Endothelial cell (in vitro differentiated cells): Measurements from ENCODE around the gene AVEN. TPM values are rescaled to one million over a fixed set of nuclear protein-coding genes. Genes with fewer than 3 reads are reported as not detected.

ENCODE experiments used
- DNase-seq: peaks from one replicate; pipeline ENCODE4 v3.0.0; 2021; ENCODE audit warnings: low spot score
- H3K27ac Mint-ChIP-seq: one replicate; pipeline ENCODE4 v1.8.0; 2021; ENCODE audit warnings: mixed read lengths, inconsistent platforms; ENCODE audit not compliant: unreplicated experiment
- H3K27me3 Mint-ChIP-seq: one replicate; pipeline ENCODE4 v1.8.0; 2021; ENCODE audit warnings: mild to moderate bottlenecking, moderate library complexity, mixed read lengths, inconsistent platforms; ENCODE audit not compliant: unreplicated experiment
- H3K36me3 Mint-ChIP-seq: one replicate; pipeline ENCODE4 v1.8.0; 2021; ENCODE audit warnings: mild to moderate bottlenecking, low read depth, mixed read lengths, inconsistent platforms; ENCODE audit not compliant: unreplicated experiment
- H3K4me1 Mint-ChIP-seq: one replicate; pipeline ENCODE4 v1.8.0; 2021; ENCODE audit warnings: mild to moderate bottlenecking, mixed read lengths, inconsistent platforms; ENCODE audit not compliant: unreplicated experiment
- H3K4me3 Mint-ChIP-seq: one replicate; pipeline ENCODE4 v1.8.0; 2021; ENCODE audit warnings: mild to moderate bottlenecking, mixed read lengths, inconsistent platforms; ENCODE audit not compliant: unreplicated experiment
- H3K9me3 Mint-ChIP-seq: one replicate; pipeline ENCODE4 v1.8.0; 2021; ENCODE audit warnings: mixed read lengths, inconsistent platforms; ENCODE audit not compliant: unreplicated experiment
- total RNA-seq: library from RNA; stranded (reverse); fragmentation: NEBNext Ultra II Directional; extraction: Animal tissue kit (Norgen Biotek cat#: 25700); gene quantifications from one replicate; pipeline ENCODE4 v1.2.1, GENCODE V29; 2021; ENCODE audit not compliant: unreplicated experiment
- TF ChIP-seq, protein P1 (sequence below): fragments of 200-600 bp; sonication (generic); IDR thresholded peaks from one replicate; pipeline ENCODE4 v1.5.0; 2021; ENCODE audit warnings: antibody characterized with exemption; ENCODE audit not compliant: unreplicated experiment

The AVEN gene
- total RNA-seq, 1 donor from 2014 or later = 14.8 TPM

DNA sequence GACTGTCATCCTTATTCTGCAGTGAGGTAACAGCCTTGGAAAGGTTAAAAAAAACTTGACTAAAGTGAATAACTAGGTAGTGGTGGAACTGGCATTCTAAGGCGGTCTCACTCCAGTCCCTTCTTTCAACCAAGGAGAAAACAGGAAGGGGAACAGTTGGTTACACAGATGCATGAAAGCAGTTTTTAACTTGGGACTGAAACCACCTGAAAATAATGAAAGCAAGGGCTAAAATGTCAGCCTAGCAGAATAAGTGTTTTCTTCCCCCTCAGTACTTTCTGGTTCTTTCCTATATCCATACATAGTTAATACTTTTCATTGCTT is 748 bp upstream of the AVEN start:
- H3K4me1 Mint-ChIP-seq = peaks cover 3% of the 10 kb centered on the region
- H3K9me3 Mint-ChIP-seq = no peaks in the 10 kb centered on the region
- peak overlapping the region; percentile 92 for H3K4me3 Mint-ChIP-seq
- H3K27ac Mint-ChIP-seq = no peak overlapping the region
- DNase-seq = no peak
- H3K36me3 Mint-ChIP-seq = no peaks in the 10 kb centered on the region
- H3K27me3 Mint-ChIP-seq = no peaks in the 10 kb centered on the region
- TF ChIP-seq, protein P1, sequence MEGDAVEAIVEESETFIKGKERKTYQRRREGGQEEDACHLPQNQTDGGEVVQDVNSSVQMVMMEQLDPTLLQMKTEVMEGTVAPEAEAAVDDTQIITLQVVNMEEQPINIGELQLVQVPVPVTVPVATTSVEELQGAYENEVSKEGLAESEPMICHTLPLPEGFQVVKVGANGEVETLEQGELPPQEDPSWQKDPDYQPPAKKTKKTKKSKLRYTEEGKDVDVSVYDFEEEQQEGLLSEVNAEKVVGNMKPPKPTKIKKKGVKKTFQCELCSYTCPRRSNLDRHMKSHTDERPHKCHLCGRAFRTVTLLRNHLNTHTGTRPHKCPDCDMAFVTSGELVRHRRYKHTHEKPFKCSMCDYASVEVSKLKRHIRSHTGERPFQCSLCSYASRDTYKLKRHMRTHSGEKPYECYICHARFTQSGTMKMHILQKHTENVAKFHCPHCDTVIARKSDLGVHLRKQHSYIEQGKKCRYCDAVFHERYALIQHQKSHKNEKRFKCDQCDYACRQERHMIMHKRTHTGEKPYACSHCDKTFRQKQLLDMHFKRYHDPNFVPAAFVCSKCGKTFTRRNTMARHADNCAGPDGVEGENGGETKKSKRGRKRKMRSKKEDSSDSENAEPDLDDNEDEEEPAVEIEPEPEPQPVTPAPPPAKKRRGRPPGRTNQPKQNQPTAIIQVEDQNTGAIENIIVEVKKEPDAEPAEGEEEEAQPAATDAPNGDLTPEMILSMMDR = no peak

DNA sequence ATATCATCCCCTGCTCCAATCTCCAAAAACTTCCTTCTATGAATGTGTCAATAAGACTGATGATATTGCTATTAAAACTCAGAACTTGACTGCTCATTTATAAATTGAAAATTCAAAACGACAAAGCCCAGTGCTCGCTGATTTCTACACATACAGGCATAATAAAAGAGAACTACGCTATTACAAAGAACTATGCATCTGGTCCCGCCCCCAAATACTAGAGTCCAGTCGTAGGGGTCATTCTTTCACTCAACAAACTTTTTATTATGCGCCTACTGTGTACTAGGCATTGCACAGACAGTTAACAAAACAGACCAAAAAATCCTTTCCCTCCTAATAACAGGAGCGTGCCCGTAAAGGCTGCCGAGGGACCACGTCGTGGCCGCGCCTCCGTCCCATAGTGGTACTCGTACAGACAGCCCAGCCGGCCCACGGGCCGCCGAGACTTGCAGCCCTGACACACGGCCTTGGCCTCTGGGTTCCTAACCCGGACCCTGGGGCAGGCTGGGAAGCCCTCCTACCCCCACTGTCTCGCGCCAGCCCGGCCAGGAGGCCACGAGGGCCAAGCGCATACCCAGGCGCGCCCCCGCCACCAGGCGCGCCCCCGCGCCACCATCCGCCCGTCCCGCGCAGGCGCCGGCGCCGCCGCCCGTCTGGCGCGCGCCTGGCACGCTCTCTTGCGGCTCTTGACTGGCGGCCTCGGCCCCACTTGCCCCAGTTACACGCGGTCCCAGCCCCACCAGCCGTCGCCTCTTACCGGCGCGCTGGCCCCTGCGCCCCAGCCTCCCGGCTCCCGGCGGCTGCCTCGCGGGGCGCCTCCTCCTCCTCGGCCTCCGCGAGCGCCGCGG is 757 bp downstream of the AVEN start:
- Mint-ChIP-seq H3K9me3 (no peaks in the 10 kb centered on the region), H3K4me1 (peaks cover 3% of the 10 kb centered on the region), H3K27ac (peak overlapping the region; percentile 16), H3K4me3 (peak overlapping the region; percentile 97), H3K36me3 (no peaks in the 10 kb centered on the region), H3K27me3 (no peaks in the 10 kb centered on the region)
- TF ChIP-seq, protein P1 = no peak
- DNase-seq = peak; percentile 69

DNA sequence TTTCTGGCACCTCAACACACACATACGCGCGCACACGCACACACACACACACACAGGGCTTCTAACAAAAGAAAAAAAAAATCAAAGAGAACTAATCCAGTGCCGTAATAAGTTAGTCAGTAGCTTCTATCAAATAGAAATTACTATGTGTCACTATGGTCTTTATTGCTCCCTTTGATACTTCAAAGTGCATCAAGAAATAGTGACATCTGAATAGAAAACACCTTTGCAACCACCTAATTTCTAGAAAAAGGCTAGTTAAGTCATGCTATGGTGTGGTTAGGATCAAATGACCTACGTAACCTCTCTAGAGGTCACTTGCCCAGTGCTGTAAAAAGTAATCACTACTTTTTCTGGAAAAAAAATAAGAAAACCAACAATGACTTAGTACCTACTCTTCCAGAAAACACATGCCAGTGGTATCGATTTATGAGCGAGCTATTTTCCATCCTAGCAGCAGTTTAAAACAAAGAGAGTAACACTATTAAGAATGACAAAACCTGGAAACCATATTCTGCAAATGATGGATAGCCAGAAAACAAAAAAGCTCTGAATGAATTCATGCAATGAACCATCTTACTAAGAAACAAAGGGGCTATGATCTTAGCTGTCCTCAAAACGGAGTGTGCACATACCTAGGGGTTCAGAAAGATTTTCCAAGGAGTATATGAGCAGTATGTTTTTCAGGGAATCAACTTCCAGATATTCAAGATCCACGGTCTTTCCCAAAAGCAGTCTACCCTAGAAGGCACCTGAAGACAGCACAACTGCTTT is 6.8 kb downstream of the AVEN start:
- no peaks in the 10 kb centered on the region for H3K9me3 Mint-ChIP-seq
- TF ChIP-seq, protein P1 = no peak
- no peaks in the 10 kb centered on the region for H3K36me3 Mint-ChIP-seq
- H3K4me1 Mint-ChIP-seq = no peaks in the 10 kb centered on the region
- no peak overlapping the region for H3K27ac Mint-ChIP-seq
- no peak overlapping the region for H3K4me3 Mint-ChIP-seq
- DNase-seq = no peak
- no peaks in the 10 kb centered on the region for H3K27me3 Mint-ChIP-seq

DNA sequence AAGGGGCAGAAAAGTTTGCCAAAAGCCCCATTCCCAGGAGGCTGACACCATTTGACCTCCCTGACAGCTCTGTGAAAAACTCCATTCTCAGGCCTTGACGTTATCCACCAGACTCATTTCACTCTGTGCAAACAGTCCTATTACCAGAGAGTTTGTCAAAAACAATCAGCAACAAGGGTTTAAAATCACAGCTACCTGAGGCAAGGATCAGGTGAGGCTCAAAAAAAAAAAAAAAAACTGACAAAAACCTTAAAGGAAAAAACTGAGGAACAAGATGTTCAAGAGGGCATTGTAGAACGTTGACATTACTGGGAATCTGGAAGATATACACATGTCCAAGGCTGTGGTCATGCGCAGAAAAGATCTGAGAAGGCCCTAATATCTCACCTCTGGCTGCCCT is 11.4 kb downstream of the AVEN start:
- H3K4me1 Mint-ChIP-seq = no peaks in the 10 kb centered on the region
- H3K27me3 Mint-ChIP-seq = peaks cover under 1% of the 10 kb centered on the region
- no peak overlapping the region for H3K4me3 Mint-ChIP-seq
- no peak for DNase-seq
- H3K9me3 Mint-ChIP-seq = no peaks in the 10 kb centered on the region
- TF ChIP-seq, protein P1 = no peak
- no peak overlapping the region for H3K27ac Mint-ChIP-seq
- no peaks in the 10 kb centered on the region for H3K36me3 Mint-ChIP-seq

DNA sequence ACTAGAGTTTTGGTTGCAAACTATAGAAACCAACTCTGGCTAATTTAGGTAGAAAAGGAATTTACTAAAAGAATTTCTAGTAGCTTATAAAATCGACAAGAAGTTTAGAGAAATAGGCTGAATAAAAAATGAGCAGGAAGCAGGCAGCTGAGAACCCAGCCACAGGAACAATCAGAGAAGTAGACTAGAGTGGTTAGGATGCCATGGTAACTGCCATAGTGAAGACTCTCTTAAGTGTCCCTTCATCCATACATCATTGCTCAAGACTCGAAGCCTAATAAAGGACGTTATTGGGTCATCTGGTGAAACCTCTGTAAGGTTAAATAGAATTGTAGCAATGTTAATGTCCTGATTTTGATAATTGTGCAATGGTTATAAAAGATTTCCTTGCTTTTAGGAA is 13.8 kb downstream of the AVEN start:
- H3K9me3 Mint-ChIP-seq = no peaks in the 10 kb centered on the region
- peaks cover 4% of the 10 kb centered on the region for H3K27me3 Mint-ChIP-seq
- TF ChIP-seq, protein P1 = no peak
- H3K4me3 Mint-ChIP-seq = no peak overlapping the region
- no peak overlapping the region for H3K27ac Mint-ChIP-seq
- no peaks in the 10 kb centered on the region for H3K4me1 Mint-ChIP-seq
- no peaks in the 10 kb centered on the region for H3K36me3 Mint-ChIP-seq
- no peak for DNase-seq
